NCI-H2196 treated with DMSO at 0.1 percent for 48 hours (cell line): ENCODE measurements around the gene ORMDL3.
"Not testable (repeated sequence)": the region's sequence is repeated elsewhere in the genome, so short reads cannot be mapped to it uniquely, and the experiment has no call there.

Source experiments
- DNase-seq: peaks from one replicate; lab custom pipeline; 2025; ENCODE audit not compliant: unreplicated experiment; lab: John Stamatoyannopoulos, UW

ORMDL3 gene

GRCh38 chr17:39925282-39926134, 1.9 kb downstream of the ORMDL3 start:
- no peak for DNase-seq

GRCh38 chr17:39924691-39925055, 2.7 kb downstream of the ORMDL3 start:
- DNase-seq, result no peak

- no peak for DNase-seq
These were observed 3.3 kb downstream of the ORMDL3 start for GRCh38 chr17:39923836-39924690.

GRCh38 chr17:39923230-39923629, 4.2 kb downstream of the ORMDL3 start:
- no peak for DNase-seq

GRCh38 chr17:39922006-39922405, 5.4 kb downstream of the ORMDL3 start:
- DNase-seq, result no peak

- no peak for DNase-seq
These were observed 6.1 kb downstream of the ORMDL3 start for GRCh38 chr17:39921323-39921722.

- DNase-seq, result no peak
These were observed 6.9 kb downstream of the ORMDL3 start for GRCh38 chr17:39920218-39921210.

GRCh38 chr17:39919087-39919683, 8.2 kb downstream of the ORMDL3 start:
- no peak for DNase-seq

- DNase-seq, result no peak
These were observed 10.5 kb downstream of the ORMDL3 start for GRCh38 chr17:39916918-39917317.

- no peak for DNase-seq
These were observed 11.8 kb downstream of the ORMDL3 start for GRCh38 chr17:39915559-39915958.

GRCh38 chr17:39913989-39914388, 13.4 kb downstream of the ORMDL3 start:
- DNase-seq, result no peak

- no peak for DNase-seq
These were observed 18.5 kb downstream of the ORMDL3 start for GRCh38 chr17:39908789-39909352.

GRCh38 chr17:39904990-39905288, 22.5 kb downstream of the ORMDL3 start:
- no peak for DNase-seq

GRCh38 chr17:39903158-39903884, 24.1 kb downstream of the ORMDL3 start:
- DNase-seq, result no peak

GRCh38 chr17:39902027-39902426, 25.4 kb downstream of the ORMDL3 start:
- not testable (repeated sequence) for DNase-seq

GRCh38 chr17:39899215-39899614, 28.2 kb downstream of the ORMDL3 start:
- no peak for DNase-seq

GRCh38 chr17:39898088-39898487, 29.3 kb downstream of the ORMDL3 start:
- no peak for DNase-seq

GRCh38 chr17:39894681-39895376, 32.6 kb downstream of the ORMDL3 start:
- DNase-seq, result no peak

GRCh38 chr17:39889200-39889599, 38.2 kb downstream of the ORMDL3 start:
- DNase-seq, result no peak
